Bronchus fibroblast of lung (primary cell): ENCODE measurements around the gene CACNA1H. TPM values are rescaled to one million over a fixed set of nuclear protein-coding genes. Genes with fewer than 3 reads are reported as not detected.

Source experiments
- total RNA-seq: library from RNA; depleted of rRNA; stranded (reverse); fragments of >200 nt; gene quantifications from 2 replicates; pipeline ENCODE4 v1.2.3, GENCODE V29; 2015

CACNA1H gene
- 0.34 and 0.59 TPM in 2 replicates for total RNA-seq

DNA sequence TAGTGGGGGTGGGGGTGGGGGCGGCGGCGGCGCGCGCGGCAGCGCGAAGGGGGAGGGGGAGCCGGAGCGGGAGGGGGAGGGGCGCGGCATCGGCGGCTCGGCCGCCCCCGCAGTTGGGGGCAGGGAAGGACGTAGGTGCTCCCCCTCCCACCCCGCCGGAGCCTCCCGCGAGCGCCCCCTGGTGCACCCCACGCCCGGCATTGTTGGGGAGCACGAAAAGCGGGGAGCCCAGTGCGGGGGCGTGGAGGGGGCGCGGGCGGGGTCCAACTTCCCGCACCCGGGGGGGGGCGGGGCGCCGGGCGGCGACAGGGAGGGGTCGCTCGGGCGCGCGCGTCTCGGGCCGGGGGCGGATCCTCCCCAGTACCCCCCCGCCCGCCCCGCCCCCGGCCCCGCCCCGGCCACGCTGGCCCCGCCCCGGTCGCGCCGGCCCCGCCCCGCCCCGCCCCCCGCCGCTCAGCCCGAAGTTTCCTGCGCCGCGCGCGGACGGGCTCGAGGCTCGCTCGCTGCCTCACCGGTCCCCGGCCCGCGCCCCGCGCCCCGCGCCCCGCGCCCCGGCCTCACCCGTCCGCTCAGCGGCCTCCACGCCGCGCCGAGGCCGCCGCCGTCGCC, at the start of gene CACNA1H:
Gene CACNA1H (plus strand): TSS at position 456 of the 609 bp plus-strand sequence. CDS start 632 bp downstream, outside the sequence.

DNA sequence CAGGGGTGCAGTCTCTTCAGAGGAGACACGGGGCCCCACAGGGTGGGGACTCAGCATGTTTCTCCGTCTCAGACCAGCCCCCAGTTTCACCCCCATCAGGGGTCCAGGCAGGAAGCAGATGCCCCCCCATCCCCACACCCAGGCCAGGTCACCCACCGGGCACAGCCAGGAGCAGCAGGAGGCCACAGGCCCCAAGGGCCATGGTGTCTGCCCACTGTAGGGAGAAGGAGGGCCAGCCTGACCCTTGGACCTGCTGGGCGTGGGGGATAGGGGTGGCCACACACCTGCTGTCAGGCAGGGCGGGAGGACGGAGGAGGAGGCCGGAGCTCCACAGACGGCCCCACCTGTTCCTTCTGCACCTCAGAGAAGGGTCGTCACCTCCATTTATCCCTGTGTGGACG, 72.1 kb downstream of the CACNA1H start, which contains the start of gene TPSG1:
Gene TPSG1 (minus strand): TSS at position 218 of the 401 bp plus-strand sequence. CDS start 16 bp downstream, at position 202.

DNA sequence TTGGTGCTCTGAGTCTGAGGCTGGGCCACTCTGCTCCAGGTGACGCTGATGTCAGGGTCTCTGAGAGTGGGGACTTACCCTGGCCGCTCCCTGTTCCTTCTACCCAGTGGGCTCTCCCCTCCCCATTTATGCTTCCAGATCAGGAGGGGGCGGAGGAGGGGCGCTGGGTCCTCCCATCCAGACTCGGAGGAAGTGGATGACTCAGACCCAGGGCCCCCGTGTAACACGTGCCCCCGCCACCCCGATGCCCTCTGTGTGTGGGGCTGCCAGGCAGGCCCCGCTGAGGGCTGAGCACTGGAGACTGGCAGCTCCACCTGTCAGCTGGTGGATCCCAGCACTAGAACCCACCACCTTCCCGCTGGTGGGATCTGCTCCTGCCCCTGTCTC, 77.2 kb downstream of the CACNA1H start, which contains the start of gene TPSB2:
Gene TPSB2 (minus strand): TSS at position 101 of the 387 bp plus-strand sequence. CDS start 233 bp downstream, outside the sequence.

DNA sequence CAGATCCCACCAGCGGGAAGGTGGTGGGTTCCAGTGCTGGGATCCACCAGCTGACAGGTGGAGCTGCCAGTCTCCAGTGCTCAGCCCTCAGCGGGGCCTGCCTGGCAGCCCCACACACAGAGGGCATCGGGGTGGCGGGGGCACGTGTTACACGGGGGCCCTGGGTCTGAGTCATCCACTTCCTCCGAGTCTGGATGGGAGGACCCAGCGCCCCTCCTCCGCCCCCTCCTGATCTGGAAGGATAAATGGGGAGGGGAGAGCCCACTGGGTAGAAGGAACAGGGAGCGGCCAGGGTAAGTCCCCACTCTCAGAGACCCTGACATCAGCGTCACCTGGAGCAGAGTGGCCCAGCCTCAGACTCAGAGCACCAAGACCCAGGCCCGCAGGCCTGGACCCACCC, 87.5 kb downstream of the CACNA1H start, which contains the start of gene TPSAB1:
Gene TPSAB1 (plus strand): TSS at position 270 of the 400 bp plus-strand sequence. CDS start 234 bp downstream, outside the sequence.

DNA sequence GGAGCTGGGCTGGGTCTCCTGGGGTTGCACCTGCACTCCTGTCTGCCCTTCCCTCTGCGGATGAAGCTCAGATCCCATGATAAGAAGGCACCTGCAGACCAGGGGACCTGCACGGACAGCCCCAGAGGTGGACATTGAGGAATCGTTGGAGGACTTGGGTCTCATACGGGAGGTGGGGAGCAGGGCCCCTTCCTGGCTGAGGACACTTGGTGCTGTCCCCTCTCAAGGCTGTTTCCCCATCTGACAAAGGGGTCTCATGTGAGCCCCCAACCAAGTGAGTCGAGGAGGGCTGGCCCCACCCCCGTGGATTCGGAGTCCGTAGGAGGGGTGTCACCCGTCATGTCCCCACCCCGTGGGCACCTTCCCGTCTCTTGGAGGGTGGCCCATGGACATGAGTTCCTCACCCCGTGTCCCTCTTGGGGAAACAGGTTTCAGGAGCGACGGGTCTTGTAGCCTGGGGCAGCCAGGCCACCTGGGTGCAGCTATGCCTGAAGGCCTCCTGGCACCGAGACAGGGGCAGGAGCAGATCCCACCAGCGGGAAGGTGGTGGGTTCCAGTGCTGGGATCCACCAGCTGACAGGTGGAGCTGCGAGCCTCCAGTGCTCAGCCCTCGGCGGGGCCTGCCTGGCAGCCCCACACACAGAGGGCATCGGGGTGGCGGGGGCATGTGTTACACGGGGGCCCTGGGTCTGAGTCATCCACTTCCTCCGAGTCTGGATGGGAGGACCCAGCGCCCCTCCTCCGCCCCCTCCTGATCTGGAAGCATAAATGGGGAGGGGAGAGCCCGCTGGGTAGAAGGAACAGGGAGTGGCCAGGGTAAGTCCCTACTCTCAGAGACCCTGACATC, 102.6 kb downstream of the CACNA1H start, which contains the start of gene TPSD1:
Gene TPSD1 (plus strand): TSS at position 794 of the 847 bp plus-strand sequence. CDS start 212 bp downstream, outside the sequence.

Other genes starting within 250 kb of the CACNA1H start
- 15.1 and 16.4 TPM in 2 replicates for gene LMF1, start 182.1 kb upstream of the CACNA1H start, total RNA-seq
- 0.15 TPM in 1 of 2 replicates, not detected in the other for gene SOX8, start 171.3 kb upstream of the CACNA1H start, total RNA-seq
- gene SSTR5, start 80.4 kb upstream of the CACNA1H start, total RNA-seq, result not detected in 2 replicates
- gene C1QTNF8, start 56.9 kb upstream of the CACNA1H start, total RNA-seq, result not detected in 2 replicates
- gene TPSG1, start 72.2 kb downstream of the CACNA1H start, total RNA-seq, result not detected in 2 replicates
- not detected in 2 replicates for gene TPSB2, start 77.1 kb downstream of the CACNA1H start, total RNA-seq
- gene TPSAB1, start 87.6 kb downstream of the CACNA1H start, total RNA-seq, result not detected in 2 replicates
- not detected in 2 replicates for gene TPSD1, start 103.0 kb downstream of the CACNA1H start, total RNA-seq
- gene UBE2I, start 156.5 kb downstream of the CACNA1H start, total RNA-seq, result 71.1 and 91.0 TPM in 2 replicates
- gene BAIAP3, start 180.5 kb downstream of the CACNA1H start, total RNA-seq, result 0.50 and 0.74 TPM in 2 replicates
- gene TSR3, start 198.8 kb downstream of the CACNA1H start, total RNA-seq, result 105 and 117 TPM in 2 replicates
- 36.0 and 37.5 TPM in 2 replicates for gene GNPTG, start 198.8 kb downstream of the CACNA1H start, total RNA-seq